Parathyroid adenoma (tissue), 2 donors: ENCODE data around the gene AS3MT.
"Not testable (repeated sequence)": the region's sequence is repeated elsewhere in the genome, so short reads cannot be mapped to it uniquely, and the experiment has no call there.

ENCODE experiments used
- H2AFZ ChIP-seq: fragments of 300-600 bp; sonication (generic); one replicate; pipeline ENCODE4 v1.7.0; 2017; ENCODE audit warnings: antibody characterized with exemption, mild to moderate bottlenecking
- H3K27ac ChIP-seq: fragments of 300-600 bp; sonication (generic); one replicate; pipeline ENCODE4 v1.7.0; 2017
- H3K27me3 ChIP-seq: fragments of 300-600 bp; sonication (generic); one replicate; pipeline ENCODE4 v1.7.0; 2017; ENCODE audit warnings: low read length; ENCODE audit not compliant: control insufficient read depth, insufficient read depth
- H3K36me3 ChIP-seq: fragments of 300-600 bp; sonication (generic); one replicate; pipeline ENCODE4 v1.7.0; 2017; ENCODE audit warnings: low read length; ENCODE audit not compliant: control insufficient read depth, insufficient read depth
- H3K4me1 ChIP-seq: fragments of 300-600 bp; sonication (generic); one replicate; pipeline ENCODE4 v1.7.0; 2017; ENCODE audit warnings: control low read depth
- H3K4me2 ChIP-seq: fragments of 300-600 bp; sonication (generic); one replicate; pipeline ENCODE4 v1.7.0; 2017; ENCODE audit warnings: low read length
- H3K4me3 ChIP-seq: fragments of 300-600 bp; sonication (generic); one replicate; pipeline ENCODE4 v1.7.0; 2017; ENCODE audit warnings: low read depth, low read length
- H3K79me2 ChIP-seq: fragments of 300-600 bp; sonication (generic); one replicate; pipeline ENCODE4 v1.7.0; 2017; ENCODE audit warnings: control low read depth
- H3K9ac ChIP-seq: fragments of 300-600 bp; sonication (generic); one replicate; pipeline ENCODE4 v1.7.0; 2017; ENCODE audit warnings: mild to moderate bottlenecking
- H3K9me3 ChIP-seq: fragments of 300-600 bp; sonication (generic); one replicate; pipeline ENCODE4 v1.7.0; 2017; ENCODE audit warnings: low read length; ENCODE audit not compliant: control insufficient read depth
- CTCF ChIP-seq: fragments of 300-600 bp; sonication (generic); IDR thresholded peaks from one replicate; pipeline ENCODE4 v1.7.0; 2017; ENCODE audit warnings: antibody characterized with exemption, mild to moderate bottlenecking
- donor health status: primary hyperparathyroidism.

Gene AS3MT

GRCh38 chr10:102845352-102845902 is 23.8 kb upstream of the AS3MT start:
- Histone ChIP-seq H3K27me3 (no peaks in the 10 kb centered on the region), H3K4me3 (no peak overlapping the region), H3K79me2 (no peaks in the 10 kb centered on the region), H3K4me2 (no peak overlapping the region), H3K36me3 (no peaks in the 10 kb centered on the region), H3K9me3 (no peaks in the 10 kb centered on the region), H3K27ac (no peak overlapping the region), H2AFZ (no peak overlapping the region), H3K9ac (no peak overlapping the region), H3K4me1 (no peaks in the 10 kb centered on the region)
- TF ChIP-seq CTCF = no peak

- Histone ChIP-seq H2AFZ (no peak overlapping the region), H3K4me1 (no peaks in the 10 kb centered on the region), H3K27ac (no peak overlapping the region), H3K27me3 (no peaks in the 10 kb centered on the region), H3K9ac (no peak overlapping the region), H3K36me3 (no peaks in the 10 kb centered on the region), H3K4me2 (no peak overlapping the region), H3K9me3 (no peaks in the 10 kb centered on the region), H3K79me2 (no peaks in the 10 kb centered on the region), H3K4me3 (no peak overlapping the region)
- no peak for TF ChIP-seq CTCF
These were observed 19.2 kb upstream of the AS3MT start for GRCh38 chr10:102850025-102850518.

GRCh38 chr10:102853237-102853636 is 16.0 kb upstream of the AS3MT start:
- H3K27me3 ChIP-seq, H3K27ac ChIP-seq: not testable (repeated sequence)

GRCh38 chr10:102855731-102856436 is 13.4 kb upstream of the AS3MT start:
- H2AFZ ChIP-seq, H3K27me3 ChIP-seq, H3K9me3 ChIP-seq, H3K27ac ChIP-seq, H3K79me2 ChIP-seq, H3K36me3 ChIP-seq, H3K9ac ChIP-seq, H3K4me3 ChIP-seq, H3K4me2 ChIP-seq, H3K4me1 ChIP-seq: not testable (repeated sequence)

More at GRCh38 chr10:102853237-102853636, 16.0 kb upstream of the AS3MT start:
- not testable (repeated sequence) for H2AFZ ChIP-seq, H3K4me3 ChIP-seq, H3K4me2 ChIP-seq, H3K36me3 ChIP-seq, H3K9ac ChIP-seq, H3K79me2 ChIP-seq, H3K4me1 ChIP-seq, H3K9me3 ChIP-seq

GRCh38 chr10:102856758-102857424 is 12.4 kb upstream of the AS3MT start:
- H3K4me3 ChIP-seq = no peak overlapping the region
- TF ChIP-seq CTCF = no peak
- no peaks in the 10 kb centered on the region for H3K27me3 ChIP-seq
- no peak overlapping the region for H2AFZ ChIP-seq
- no peaks in the 10 kb centered on the region for H3K9me3 ChIP-seq
- no peaks in the 10 kb centered on the region for H3K79me2 ChIP-seq
- no peak overlapping the region for H3K27ac ChIP-seq
- H3K9ac ChIP-seq = no peak overlapping the region
- no peaks in the 10 kb centered on the region for H3K36me3 ChIP-seq
- H3K4me1 ChIP-seq = peaks cover 6% of the 10 kb centered on the region
- no peak overlapping the region for H3K4me2 ChIP-seq
